GM12878 (cell line): ENCODE data around the gene CATSPER4. TPM values are rescaled to one million over a fixed set of nuclear protein-coding genes. Genes with fewer than 3 reads are reported as not detected.

ENCODE experiments used
- ATAC-seq: fragments of 200-7000 bp; cut with Tn5 transposase; 3 replicates; pipeline ENCODE4 v1.9.1; 2020; ENCODE audit warnings: mild to moderate bottlenecking, moderate library complexity
- BruUV-seq: library from RNA; stranded (reverse); fragments of 400-500 nt; replicated peaks from 2 replicates; lab custom pipeline; 2021; lab: Mats Ljungman, UMichigan
- CTCF ChIA-PET: fragments of 300-600 bp; sonication (Branson Sonifier 250); formaldehyde crosslinking; extraction: SDS; loops from one replicate; lab custom pipeline; 2021; ENCODE audit warnings: inconsistent platforms; lab: Yijun Ruan, JAX
- POLR2A ChIA-PET: fragments of 350-600 bp; formaldehyde crosslinking; extraction: SDS; loops from one replicate; lab custom pipeline; 2021; ENCODE audit warnings: inconsistent platforms; lab: Charles Lee
- RAD21 ChIA-PET: fragments of 300-600 bp; sonication (Branson Sonifier 250); formaldehyde crosslinking; loops from one replicate; lab custom pipeline; 2023; ENCODE audit warnings: antibody characterized with exemption; ENCODE audit not compliant: unreplicated experiment; lab: Charles Lee
- SMC1A ChIA-PET: fragments of 300-600 bp; sonication (Branson Sonifier 250); formaldehyde crosslinking; loops from one replicate; lab custom pipeline; 2023; ENCODE audit not compliant: unreplicated experiment, uncharacterized antibody; lab: Charles Lee
- DNase-seq: peaks from one replicate; pipeline ENCODE4 v3.0.0-alpha.2; 2011; ENCODE audit warnings: low read depth, low spot score
- FAIRE-seq: peaks from 3 replicates; lab custom pipeline; 2011; peaks lifted over from hg19 to GRCh38; lab: Jason Lieb, UNC
- H2AFZ ChIP-seq: 2 replicates; pipeline ENCODE4 v1.6.0; 2011; ENCODE audit warnings: low read depth, low read length, control low read depth; ENCODE audit not compliant: control insufficient read depth
- H3K27ac ChIP-seq: 2 replicates; pipeline ENCODE4 v1.5.1; 2011; ENCODE audit warnings: control low read depth; ENCODE audit not compliant: control insufficient read depth, insufficient read depth
- H3K27me3 ChIP-seq, 2 experiments: replicated peaks in 1 of 2; 2 replicates each; pipeline versions ENCODE4 v1.6.0 to v1.6.1; 2011; ENCODE audit warnings: low read length in 1 of 2; ENCODE audit not compliant: control insufficient read depth in 2 of 2, insufficient read depth in 2 of 2
- H3K36me3 ChIP-seq, 2 experiments: 2 replicates each; pipeline ENCODE4 v1.5.1; 2011; ENCODE audit warnings: low read length in 1 of 2; ENCODE audit not compliant: control insufficient read depth in 2 of 2, insufficient read depth in 2 of 2
- H3K4me1 ChIP-seq: 2 replicates; pipeline ENCODE4 v1.6.1; 2011; ENCODE audit warnings: mild to moderate bottlenecking, low read length, moderate library complexity, mixed read lengths; ENCODE audit not compliant: control insufficient read depth, insufficient read depth
- H3K4me2 ChIP-seq: 2 replicates; pipeline ENCODE4 v1.6.0; 2011; ENCODE audit warnings: control low read depth; ENCODE audit not compliant: control insufficient read depth, insufficient read depth
- H3K4me3 ChIP-seq: fragments of 200-600 bp; sonication (generic); 2 replicates; pipeline ENCODE4 v1.5.1; 2016
- H3K79me2 ChIP-seq: 2 replicates; pipeline ENCODE4 v1.6.0; 2011; ENCODE audit warnings: low read length; ENCODE audit not compliant: control insufficient read depth, insufficient read depth
- H3K9ac ChIP-seq: 2 replicates; pipeline ENCODE4 v1.8.0; 2011; ENCODE audit warnings: low read length, control low read depth, mixed read lengths; ENCODE audit not compliant: control insufficient read depth, insufficient read depth
- H3K9me3 ChIP-seq: replicated peaks from 3 replicates; pipeline ENCODE4 v1.5.1; 2011; ENCODE audit warnings: mild to moderate bottlenecking, low read length; ENCODE audit not compliant: control insufficient read depth, insufficient read depth
- H4K20me1 ChIP-seq: 2 replicates; pipeline ENCODE4 v1.6.0; 2011; ENCODE audit not compliant: control insufficient read depth, insufficient read depth
- E4F1 ChIP-seq: fragments of 450-650 bp; IDR thresholded peaks from 2 replicates; pipeline ENCODE4 v1.6.1; 2018; ENCODE audit warnings: borderline replicate concordance, mild to moderate bottlenecking; ENCODE audit not compliant: partially characterized antibody
- ELK1 ChIP-seq: IDR thresholded peaks from 2 replicates; pipeline ENCODE4 v1.6.1; 2012; ENCODE audit warnings: low read depth, low read length, improper control_type of control experiment
- SPI1 ChIP-seq: IDR thresholded peaks from 2 replicates; pipeline ENCODE4 v1.6.1; 2011; ENCODE audit warnings: low read depth, mild to moderate bottlenecking, low read length, moderate library complexity, borderline replicate concordance; ENCODE audit not compliant: insufficient read depth
- whole genome bisulfite sequencing: methylation state at CpG from one replicate; pipeline ENCODE4 v1.1.6; 2016; ENCODE audit warnings: low lambda C conversion rate; ENCODE audit not compliant: insufficient replicate concordance, insufficient coverage; ENCODE audit errors: missing lambda C conversion rate; 5-methylcytosine and 5-hydroxymethylcytosine counted together
- in situ Hi-C: fragments of 300-500 bp; cut with MboI; formaldehyde crosslinking; loops from 9 replicates; pipeline ENCODE4 v1.14.3; 2018; ENCODE audit warnings: mixed read lengths
- intact Hi-C: fragments of 100-400 bp; cut with micrococcal nuclease; formaldehyde crosslinking; loops from one replicate; pipeline ENCODE4 v1.14.2; 2022; ENCODE audit not compliant: unreplicated experiment
- polyA plus RNA-seq, 11 experiments: library from polyadenylated mRNA; depleted of rRNA in 4 of 11; unstranded in 6 of 11; stranded (reverse) in 5 of 11; fragments of >200 nt; fragmentation: Nextera tagmentation in 4 of 11; fragmentation: Illumina TruSeq in 1 of 11; extraction: Ambion mirVana in 4 of 11; extraction: Trizol in 1 of 11; gene quantifications; 1 replicate in 1 of 11; 2 replicates in 10 of 11; pipeline versions ENCODE4 v1.2.1 to v1.2.3, GENCODE V29; 2011 to 2016; ENCODE audit warnings: inconsistent platforms in 2 of 11, missing spikeins in 2 of 11, low read depth in 1 of 11
- total RNA-seq, 4 experiments: library from RNA; depleted of rRNA in 3 of 4; stranded (reverse); fragments of >200 nt in 3 of 4; fragmentation: Illumina TruSeq in 1 of 4; extraction: Trizol in 1 of 4; gene quantifications; 2 replicates each; pipeline versions ENCODE4 v1.2.1 to v1.2.3, GENCODE V29; 2013 to 2021

The CATSPER4 gene
- total and polyA plus RNA-seq, 10 of the 15 experiments (the other 5 are each of a cell fraction or from before 2014, with no cell fraction given), result 0.13 TPM; not detected in 9

GRCh38 chr1:26220199-26220912 lies 30.0 kb downstream of the CATSPER4 start:
- DNase-seq (no peak), FAIRE-seq (no peak), ATAC-seq (no peak)
- Histone ChIP-seq H3K4me1 (no peaks in the 10 kb centered on the region), H3K27me3 (peaks cover 0 to 2% of the 10 kb centered on the region in 2 experiments; a peak in 2 of 4 replicates), H3K4me3 (no peak overlapping the region), H3K9ac (no peak overlapping the region), H3K4me2 (no peak overlapping the region), H3K79me2 (no peaks in the 10 kb centered on the region), H4K20me1 (no peaks in the 10 kb centered on the region; the same call in 1 of the 2 replicates), H3K9me3 (no peaks in the 10 kb centered on the region), H3K36me3 (no peaks in the 10 kb centered on the region), H3K27ac (no peak overlapping the region), H2AFZ (no peak overlapping the region)
- in situ Hi-C loops, result no loop called here
- 52% methylated on average over 27 of the region's 27 CpGs for WGBS
- intact Hi-C loops, result no loop called here
- ChIA-PET POLR2A (interaction anchor here (1.2 kb wide), 1 partner anchor 14 kb away, joined by 3 read pairs; the partner anchor contains the start of gene CEP85), SMC1A (interaction anchor here (1.1 kb wide), 1 partner anchor 13 kb away, joined by 3 read pairs; no protein-coding TSS in a partner anchor), RAD21 (no interaction called here), CTCF (interaction anchor here (1.2 to 5.5 kb wide), 2 partner anchors 11 to 14 kb away, joined by 3 to 19 read pairs; partner anchors contain the start of gene CEP85)
- BruUV-seq, result no TSS peak
- TF ChIP-seq E4F1 (no peak), SPI1 (no peak), ELK1 (no peak)
